ENCODE data around the gene HOOK2.

HOOK2 gene

DNA sequence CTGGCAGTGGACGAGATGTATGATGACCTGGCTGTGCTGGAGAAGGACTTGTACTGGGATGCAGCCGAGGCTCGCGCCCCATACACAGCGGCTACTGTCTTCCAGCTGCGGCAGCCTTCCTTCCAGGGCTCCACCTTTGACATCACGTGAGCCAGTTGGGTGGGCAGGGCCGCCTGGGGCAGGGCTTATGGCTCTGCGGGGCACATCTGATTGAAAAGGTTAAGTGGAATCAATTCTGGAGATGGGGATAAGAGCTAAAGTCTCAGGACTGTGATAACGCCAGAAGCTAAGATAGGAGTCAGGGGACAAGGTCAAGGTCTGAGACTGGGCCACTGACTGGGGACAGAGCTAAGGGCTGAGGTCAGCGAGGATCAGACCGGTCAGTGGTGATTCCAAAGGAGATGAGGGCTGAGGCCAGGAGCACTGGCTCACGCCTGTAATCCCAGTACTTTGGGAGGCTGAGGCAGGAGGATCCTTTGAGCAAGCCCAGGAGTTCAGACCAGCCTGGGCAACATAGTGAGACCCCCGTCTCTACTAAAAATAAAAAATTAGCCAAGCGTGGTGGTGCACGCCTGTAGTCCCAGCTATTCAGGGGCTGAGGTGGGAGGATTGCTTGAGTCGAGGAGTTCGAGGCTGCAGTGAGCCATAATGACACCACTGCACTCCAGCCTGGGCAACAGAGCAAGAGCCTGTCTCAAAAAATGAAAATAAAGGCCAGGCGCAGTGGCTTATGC, 19.0 kb downstream of the HOOK2 start:
- TF ChIP-seq CTCF (IDR thresholded peaks at IDR 0.05) = no peak
- H3K4me3 ChIP-seq (ENCODE audit: low read depth in 1 of 2, low read length in 1 of 2) = no peak overlapping the region
- peaks cover 3 to 8% of the 10 kb centered on the region in 2 experiments for H3K4me1 ChIP-seq (ENCODE audit: control insufficient read depth in 1 of 2, insufficient read depth in 1 of 2, low read depth in 1 of 2, low read length in 1 of 2)
- H3K27ac ChIP-seq = no peak overlapping the region
- no peaks in the 10 kb centered on the region for H3K36me3 ChIP-seq
- peaks cover 65% of the 10 kb centered on the region for H3K27me3 ChIP-seq
- no peaks in the 10 kb centered on the region for H3K9me3 ChIP-seq

DNA sequence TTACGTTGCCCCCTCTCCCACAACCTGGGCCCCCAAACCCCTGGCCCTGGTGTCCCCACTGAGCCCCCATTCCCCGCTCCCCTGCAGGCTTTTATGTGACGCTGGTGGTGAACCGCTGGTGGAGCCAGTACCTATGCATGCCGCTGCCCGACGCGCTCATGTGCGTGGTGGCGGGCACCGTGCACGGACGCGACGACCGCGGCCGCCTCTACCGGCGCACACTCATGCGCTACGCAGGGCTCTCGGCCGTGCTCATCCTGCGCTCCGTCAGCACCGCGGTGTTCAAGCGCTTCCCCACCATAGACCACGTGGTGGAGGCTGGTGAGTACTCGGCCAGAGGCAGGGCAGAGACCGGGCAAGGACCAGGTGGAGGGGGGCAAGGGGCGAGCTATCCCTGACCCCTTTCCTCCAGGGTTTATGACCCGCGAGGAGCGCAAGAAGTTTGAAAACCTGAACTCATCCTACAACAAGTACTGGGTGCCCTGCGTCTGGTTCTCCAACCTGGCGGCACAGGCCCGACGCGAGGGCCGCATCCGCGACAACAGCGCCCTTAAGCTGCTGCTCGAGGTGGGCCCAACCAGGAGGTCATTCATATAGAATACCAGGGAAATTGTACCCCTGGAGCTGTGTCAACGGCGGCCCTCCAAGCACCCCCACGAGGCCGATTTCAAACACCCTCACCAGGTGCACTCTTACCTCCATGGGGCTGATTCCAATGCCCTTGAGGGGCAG, 20.7 kb downstream of the HOOK2 start:
- H3K27ac ChIP-seq = no peak overlapping the region
- H3K4me1 ChIP-seq (ENCODE audit: control insufficient read depth in 1 of 2, insufficient read depth in 1 of 2, low read depth in 1 of 2, low read length in 1 of 2) = peaks cover 3 to 8% of the 10 kb centered on the region in 2 experiments
- no peaks in the 10 kb centered on the region for H3K9me3 ChIP-seq
- H3K4me3 ChIP-seq (ENCODE audit: low read depth in 1 of 2, low read length in 1 of 2) = no peak overlapping the region
- H3K27me3 ChIP-seq = peaks cover 82% of the 10 kb centered on the region
- no peaks in the 10 kb centered on the region for H3K36me3 ChIP-seq
- TF ChIP-seq CTCF (IDR thresholded peaks at IDR 0.05) = no peak

DNA sequence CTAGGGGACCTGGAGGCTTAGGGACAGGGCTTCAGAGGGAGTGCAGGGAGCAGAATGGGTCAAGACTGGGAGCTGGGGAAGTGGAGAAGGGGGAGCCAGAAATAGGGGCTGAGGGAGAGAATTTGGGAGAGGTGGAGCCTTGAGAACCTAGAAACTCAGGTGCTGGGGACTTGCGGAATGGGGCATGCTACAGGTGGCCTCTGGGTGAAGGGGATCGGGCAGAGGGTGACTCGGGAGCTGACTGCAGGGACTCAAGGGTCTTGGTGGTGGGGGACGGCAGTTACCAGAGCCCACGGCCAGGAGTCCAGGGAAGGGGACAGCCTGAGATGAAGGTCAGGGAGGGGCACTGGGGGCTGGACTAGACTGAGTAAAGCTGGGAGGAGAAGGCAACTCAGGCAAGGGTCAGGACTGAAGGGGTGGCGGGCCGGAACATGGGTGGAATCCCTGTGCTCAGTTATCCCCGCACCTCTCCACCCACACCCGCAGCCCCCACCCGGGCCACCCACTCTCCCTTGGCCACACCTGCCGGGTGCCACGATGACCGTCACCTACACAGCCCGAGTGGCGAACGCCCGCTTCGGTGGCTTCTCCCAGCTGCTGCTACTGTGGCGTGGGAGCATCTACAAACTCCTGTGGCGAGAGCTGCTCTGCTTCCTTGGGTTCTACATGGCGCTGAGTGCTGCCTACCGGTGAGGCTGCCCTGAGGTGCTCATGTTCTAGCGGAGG, 23.1 kb downstream of the HOOK2 start:
- Histone ChIP-seq H3K4me1 (ENCODE audit: control insufficient read depth in 1 of 2, insufficient read depth in 1 of 2, low read depth in 1 of 2, low read length in 1 of 2) (no peaks in the 10 kb centered on the region), H3K27ac (no peak overlapping the region), H3K9me3 (no peaks in the 10 kb centered on the region), H3K4me3 (ENCODE audit: low read depth in 1 of 2, low read length in 1 of 2) (no peak overlapping the region), H3K36me3 (peaks cover 10% of the 10 kb centered on the region), H3K27me3 (peaks cover 77% of the 10 kb centered on the region)
- TF ChIP-seq CTCF (IDR thresholded peaks at IDR 0.05) = no peak

- Histone ChIP-seq H3K36me3 (peaks cover 15% of the 10 kb centered on the region), H3K4me1 (ENCODE audit: control insufficient read depth in 1 of 2, insufficient read depth in 1 of 2, low read depth in 1 of 2, low read length in 1 of 2) (no peaks in the 10 kb centered on the region), H3K27me3 (peaks cover 71% of the 10 kb centered on the region), H3K9me3 (no peaks in the 10 kb centered on the region), H3K4me3 (ENCODE audit: low read depth in 1 of 2, low read length in 1 of 2) (no peak within 1 kb of the TSS), H3K27ac (no peak within 1 kb of the TSS)
- no peak for TF ChIP-seq CTCF (IDR thresholded peaks at IDR 0.05)
These were observed 23.7 kb downstream of the HOOK2 start, which contains the start of gene BEST2 for GRCh38 chr19:12751635-12752034. Gene BEST2, plus strand, starts transcription at chr19:12751791. Its CDS starts 802 bp downstream, at chr19:12752593.

GRCh38 chr19:12750851-12751250, 24.5 kb downstream of the HOOK2 start:
- Histone ChIP-seq H3K36me3 (peaks cover 23% of the 10 kb centered on the region), H3K4me3 (ENCODE audit: low read depth in 1 of 2, low read length in 1 of 2) (no peak overlapping the region), H3K9me3 (no peaks in the 10 kb centered on the region), H3K27ac (no peak overlapping the region), H3K27me3 (peaks cover 63% of the 10 kb centered on the region), H3K4me1 (ENCODE audit: control insufficient read depth in 1 of 2, insufficient read depth in 1 of 2, low read depth in 1 of 2, low read length in 1 of 2) (no peaks in the 10 kb centered on the region)
- no peak for TF ChIP-seq CTCF (IDR thresholded peaks at IDR 0.05)
